Testis (tissue), 2 donors: ENCODE data around the gene TAF8.

Experiments
- POLR2A ChIP-seq: fragments of 450-650 bp; IDR thresholded peaks from one replicate; pipeline ENCODE4 v1.6.1; 2017; ENCODE audit warnings: antibody characterized with exemption, mild to moderate bottlenecking, moderate library complexity
- TF ChIP-seq, protein P1 (sequence below), 3 experiments: fragments of 450-650 bp in 2 of 3; fragments of 200-600 bp in 1 of 3; sonication (generic) in 1 of 3; IDR thresholded peaks; one replicate each; pipeline ENCODE4 v1.5.1; 2016 to 2019; ENCODE audit warnings: antibody characterized with exemption in 3 of 3, mild to moderate bottlenecking in 2 of 3, moderate library complexity in 1 of 3

DNA sequence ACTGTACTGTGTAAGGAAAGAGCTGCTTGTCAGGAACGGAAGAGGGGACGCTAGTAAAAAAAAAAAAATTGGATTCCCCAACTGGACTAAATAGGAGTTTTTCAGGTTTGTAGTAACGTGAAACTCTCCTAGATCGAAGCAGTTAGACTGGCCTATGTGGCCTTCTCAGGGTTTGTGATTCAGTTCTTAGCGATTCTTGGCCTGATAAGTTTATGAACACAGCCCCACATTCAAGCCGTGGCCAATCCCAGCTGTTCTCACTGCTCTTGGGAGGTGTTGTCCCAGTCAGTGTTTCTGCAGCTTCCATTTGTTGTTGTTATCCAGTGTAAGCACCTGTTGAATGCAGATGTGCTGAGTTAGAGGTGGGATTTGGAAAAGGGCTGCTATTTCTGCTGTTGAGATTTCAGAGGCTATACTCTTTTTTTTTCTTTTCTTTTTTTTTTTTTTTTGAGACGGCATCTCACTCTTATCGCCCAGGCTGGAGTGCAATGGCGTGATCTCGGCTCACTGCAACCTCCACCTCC, 29.7 kb downstream of the TAF8 start:
- TF ChIP-seq, protein P1, sequence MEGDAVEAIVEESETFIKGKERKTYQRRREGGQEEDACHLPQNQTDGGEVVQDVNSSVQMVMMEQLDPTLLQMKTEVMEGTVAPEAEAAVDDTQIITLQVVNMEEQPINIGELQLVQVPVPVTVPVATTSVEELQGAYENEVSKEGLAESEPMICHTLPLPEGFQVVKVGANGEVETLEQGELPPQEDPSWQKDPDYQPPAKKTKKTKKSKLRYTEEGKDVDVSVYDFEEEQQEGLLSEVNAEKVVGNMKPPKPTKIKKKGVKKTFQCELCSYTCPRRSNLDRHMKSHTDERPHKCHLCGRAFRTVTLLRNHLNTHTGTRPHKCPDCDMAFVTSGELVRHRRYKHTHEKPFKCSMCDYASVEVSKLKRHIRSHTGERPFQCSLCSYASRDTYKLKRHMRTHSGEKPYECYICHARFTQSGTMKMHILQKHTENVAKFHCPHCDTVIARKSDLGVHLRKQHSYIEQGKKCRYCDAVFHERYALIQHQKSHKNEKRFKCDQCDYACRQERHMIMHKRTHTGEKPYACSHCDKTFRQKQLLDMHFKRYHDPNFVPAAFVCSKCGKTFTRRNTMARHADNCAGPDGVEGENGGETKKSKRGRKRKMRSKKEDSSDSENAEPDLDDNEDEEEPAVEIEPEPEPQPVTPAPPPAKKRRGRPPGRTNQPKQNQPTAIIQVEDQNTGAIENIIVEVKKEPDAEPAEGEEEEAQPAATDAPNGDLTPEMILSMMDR (IDR thresholded peaks at IDR 0.05) = no peak
- TF ChIP-seq POLR2A = no peak
